Measurements from ENCODE around the gene KLHL21.

The KLHL21 gene

GRCh38 chr1:6592865-6593593 lies 9.6 kb downstream of the KLHL21 start:
- DNase-seq = no peak
- H2BK15ac ChIP-seq (replicated peaks; ENCODE audit: low read depth) = no peak overlapping the region
- no peak overlapping the region for H3K18ac ChIP-seq (ENCODE audit: low read length)
- no peak overlapping the region for H2BK5ac ChIP-seq (ENCODE audit: low read length)
- H3K56ac ChIP-seq (ENCODE audit: low read length) = no peak overlapping the region
- H3K4me1 ChIP-seq (ENCODE audit: control insufficient read depth, low read depth, low read length) = no peaks in the 10 kb centered on the region
- no peak overlapping the region for H3K4me2 ChIP-seq (ENCODE audit: low read length)
- H3K4ac ChIP-seq (ENCODE audit: low read depth, low read length) = no peak overlapping the region
- H3K27me3 ChIP-seq (ENCODE audit: insufficient read depth, low read length, poor library complexity) = no peaks in the 10 kb centered on the region
- H3K27ac ChIP-seq (ENCODE audit: low read depth, low read length) = no peak overlapping the region
- no peak overlapping the region for H3K23ac ChIP-seq (ENCODE audit: low read length)
- H4K5ac ChIP-seq (ENCODE audit: low read length) = no peak overlapping the region
- no peak overlapping the region for H2BK120ac ChIP-seq (ENCODE audit: low read depth, low read length)
- H3K36me3 ChIP-seq (ENCODE audit: control insufficient read depth, insufficient read depth, low read length) = peaks cover 14% of the 10 kb centered on the region
- H4K8ac ChIP-seq (ENCODE audit: low read depth, low read length) = no peak overlapping the region
- no peak overlapping the region for H3K9ac ChIP-seq (ENCODE audit: low read length)
- H3K4me3 ChIP-seq (ENCODE audit: low read length) = no peak overlapping the region
- H3K79me2 ChIP-seq (ENCODE audit: control insufficient read depth, insufficient read depth, low read length) = peaks cover 8% of the 10 kb centered on the region
- no peak overlapping the region for H2AK5ac ChIP-seq (ENCODE audit: low read length)
- WGBS (ENCODE audit: extremely low coverage, insufficient coverage, low lambda C conversion rate) = no CpG with 5 or more reads among the region's 38 CpGs
- H3K79me1 ChIP-seq (ENCODE audit: low read length) = peaks cover 11% of the 10 kb centered on the region

DNA sequence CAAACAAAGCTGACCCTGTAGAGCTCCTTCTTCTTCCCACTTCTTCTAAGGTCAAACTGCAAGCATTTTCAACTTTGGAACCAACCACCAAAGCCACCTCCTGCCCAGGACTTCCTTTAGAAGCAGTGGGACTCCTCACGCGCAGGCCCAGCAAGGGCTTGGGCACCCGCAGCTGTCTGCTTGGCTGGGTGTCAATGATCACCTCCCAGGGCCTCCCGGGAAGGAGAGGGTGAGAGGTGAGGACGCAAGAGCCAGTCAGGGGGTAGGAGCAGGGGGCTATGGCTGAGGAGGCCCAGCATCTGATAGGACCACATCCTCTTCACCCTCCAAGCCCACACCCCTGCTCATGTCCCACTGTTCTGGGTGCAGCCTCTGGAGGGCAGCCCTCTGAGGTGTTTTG lies 10.2 kb downstream of the KLHL21 start:
- Histone ChIP-seq H2AK5ac (ENCODE audit: low read length) (no peak overlapping the region), H3K4ac (ENCODE audit: low read depth, low read length) (no peak overlapping the region), H4K5ac (ENCODE audit: low read length) (no peak overlapping the region), H3K79me1 (ENCODE audit: low read length) (peaks cover 5% of the 10 kb centered on the region), H2BK120ac (ENCODE audit: low read depth, low read length) (no peak overlapping the region), H4K8ac (ENCODE audit: low read depth, low read length) (no peak overlapping the region), H3K36me3 (ENCODE audit: control insufficient read depth, insufficient read depth, low read length) (peaks cover 13% of the 10 kb centered on the region), H3K23ac (ENCODE audit: low read length) (no peak overlapping the region), H3K27ac (ENCODE audit: low read depth, low read length) (no peak overlapping the region), H3K4me3 (ENCODE audit: low read length) (no peak overlapping the region), H3K79me2 (ENCODE audit: control insufficient read depth, insufficient read depth, low read length) (peaks cover 2% of the 10 kb centered on the region), H3K4me1 (ENCODE audit: control insufficient read depth, low read depth, low read length) (no peaks in the 10 kb centered on the region), H3K4me2 (ENCODE audit: low read length) (no peak overlapping the region), H2BK15ac (replicated peaks; ENCODE audit: low read depth) (no peak overlapping the region), H3K18ac (ENCODE audit: low read length) (no peak overlapping the region), H3K27me3 (ENCODE audit: insufficient read depth, low read length, poor library complexity) (no peaks in the 10 kb centered on the region), H3K9ac (ENCODE audit: low read length) (no peak overlapping the region), H3K56ac (ENCODE audit: low read length) (no peak overlapping the region), H2BK5ac (ENCODE audit: low read length) (no peak overlapping the region)
- no peak for DNase-seq
- WGBS (ENCODE audit: extremely low coverage, insufficient coverage, low lambda C conversion rate) = no CpG with 5 or more reads among the region's 5 CpGs

- Histone ChIP-seq H3K9ac (ENCODE audit: low read length) (no peak overlapping the region), H3K27me3 (ENCODE audit: insufficient read depth, low read length, poor library complexity) (no peaks in the 10 kb centered on the region), H2AK5ac (ENCODE audit: low read length) (no peak overlapping the region), H2BK15ac (replicated peaks; ENCODE audit: low read depth) (no peak overlapping the region), H3K4ac (ENCODE audit: low read depth, low read length) (no peak overlapping the region), H3K27ac (ENCODE audit: low read depth, low read length) (no peak overlapping the region), H2BK5ac (ENCODE audit: low read length) (no peak overlapping the region), H3K56ac (ENCODE audit: low read length) (no peak overlapping the region), H2BK120ac (ENCODE audit: low read depth, low read length) (no peak overlapping the region), H3K23ac (ENCODE audit: low read length) (no peak overlapping the region), H4K5ac (ENCODE audit: low read length) (no peak overlapping the region), H4K8ac (ENCODE audit: low read depth, low read length) (no peak overlapping the region), H3K4me2 (ENCODE audit: low read length) (no peak overlapping the region), H3K4me3 (ENCODE audit: low read length) (no peak overlapping the region), H3K79me2 (ENCODE audit: control insufficient read depth, insufficient read depth, low read length) (no peaks in the 10 kb centered on the region), H3K4me1 (ENCODE audit: control insufficient read depth, low read depth, low read length) (no peaks in the 10 kb centered on the region), H3K79me1 (ENCODE audit: low read length) (peaks cover 2% of the 10 kb centered on the region), H3K36me3 (ENCODE audit: control insufficient read depth, insufficient read depth, low read length) (peaks cover 8% of the 10 kb centered on the region), H3K18ac (ENCODE audit: low read length) (no peak overlapping the region)
- WGBS (ENCODE audit: extremely low coverage, insufficient coverage, low lambda C conversion rate) = no CpG with 5 or more reads among the region's 6 CpGs
- DNase-seq = no peak
Observed at GRCh38 chr1:6591644-6592043, 11.0 kb downstream of the KLHL21 start.

- Histone ChIP-seq H3K27me3 (ENCODE audit: insufficient read depth, low read length, poor library complexity) (no peaks in the 10 kb centered on the region), H3K27ac (ENCODE audit: low read depth, low read length) (no peak overlapping the region), H3K4me1 (ENCODE audit: control insufficient read depth, low read depth, low read length) (no peaks in the 10 kb centered on the region), H3K18ac (ENCODE audit: low read length) (no peak overlapping the region), H4K8ac (ENCODE audit: low read depth, low read length) (no peak overlapping the region), H3K79me2 (ENCODE audit: control insufficient read depth, insufficient read depth, low read length) (no peaks in the 10 kb centered on the region), H3K4ac (ENCODE audit: low read depth, low read length) (no peak overlapping the region), H3K79me1 (ENCODE audit: low read length) (no peaks in the 10 kb centered on the region), H2AK5ac (ENCODE audit: low read length) (no peak overlapping the region), H2BK120ac (ENCODE audit: low read depth, low read length) (no peak overlapping the region), H3K56ac (ENCODE audit: low read length) (no peak overlapping the region), H3K9ac (ENCODE audit: low read length) (no peak overlapping the region), H3K23ac (ENCODE audit: low read length) (no peak overlapping the region), H2BK15ac (replicated peaks; ENCODE audit: low read depth) (no peak overlapping the region), H3K4me3 (ENCODE audit: low read length) (no peak overlapping the region), H3K36me3 (ENCODE audit: control insufficient read depth, insufficient read depth, low read length) (peaks cover 8% of the 10 kb centered on the region), H2BK5ac (ENCODE audit: low read length) (no peak overlapping the region), H3K4me2 (ENCODE audit: low read length) (no peak overlapping the region), H4K5ac (ENCODE audit: low read length) (no peak overlapping the region)
- no peak for DNase-seq
- no CpG with 5 or more reads among the region's 13 CpGs for WGBS (ENCODE audit: extremely low coverage, insufficient coverage, low lambda C conversion rate)
Observed at GRCh38 chr1:6591222-6591621, 11.4 kb downstream of the KLHL21 start.

DNA sequence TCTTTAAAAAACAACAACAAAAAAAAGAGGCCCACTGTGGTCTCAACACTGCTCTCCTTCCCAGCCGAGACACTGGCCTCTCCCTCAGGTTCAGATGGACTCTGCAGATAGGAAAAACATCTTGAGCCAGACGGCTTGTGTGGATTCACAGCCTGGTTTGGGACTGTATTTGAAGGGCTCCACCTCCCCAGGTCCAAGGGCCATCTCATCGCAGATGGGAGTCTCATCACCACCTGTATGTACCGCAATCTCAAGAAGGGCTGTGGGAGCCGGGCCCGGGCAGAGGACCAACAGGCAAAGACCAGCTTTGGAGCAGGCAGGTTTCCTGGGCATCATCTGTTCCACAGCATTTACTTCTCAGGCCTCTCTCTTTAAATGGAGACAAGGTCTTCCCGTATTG lies 12.6 kb downstream of the KLHL21 start:
- no peaks in the 10 kb centered on the region for H3K79me2 ChIP-seq (ENCODE audit: control insufficient read depth, insufficient read depth, low read length)
- H3K56ac ChIP-seq (ENCODE audit: low read length) = no peak overlapping the region

More for the DNA sequence above, 12.6 kb downstream of the KLHL21 start:
- Histone ChIP-seq H3K27ac (ENCODE audit: low read depth, low read length) (no peak overlapping the region), H2BK120ac (ENCODE audit: low read depth, low read length) (no peak overlapping the region), H3K23ac (ENCODE audit: low read length) (no peak overlapping the region), H3K79me1 (ENCODE audit: low read length) (no peaks in the 10 kb centered on the region), H3K4me3 (ENCODE audit: low read length) (no peak overlapping the region), H3K18ac (ENCODE audit: low read length) (no peak overlapping the region), H2AK5ac (ENCODE audit: low read length) (no peak overlapping the region), H2BK5ac (ENCODE audit: low read length) (no peak overlapping the region), H3K27me3 (ENCODE audit: insufficient read depth, low read length, poor library complexity) (no peaks in the 10 kb centered on the region), H4K5ac (ENCODE audit: low read length) (no peak overlapping the region), H3K9ac (ENCODE audit: low read length) (no peak overlapping the region), H2BK15ac (replicated peaks; ENCODE audit: low read depth) (no peak overlapping the region), H3K4ac (ENCODE audit: low read depth, low read length) (no peak overlapping the region), H3K4me1 (ENCODE audit: control insufficient read depth, low read depth, low read length) (no peaks in the 10 kb centered on the region), H3K4me2 (ENCODE audit: low read length) (no peak overlapping the region), H4K8ac (ENCODE audit: low read depth, low read length) (no peak overlapping the region), H3K36me3 (ENCODE audit: control insufficient read depth, insufficient read depth, low read length) (peaks cover 8% of the 10 kb centered on the region)
- WGBS (ENCODE audit: extremely low coverage, insufficient coverage, low lambda C conversion rate) = no CpG with 5 or more reads among the region's 7 CpGs
- no peak for DNase-seq
